WTC11 (cell line): Measurements from ENCODE around the gene ARHGAP28. TPM values are rescaled to one million over a fixed set of nuclear protein-coding genes. Genes with fewer than 3 reads are reported as not detected.

Experiments used
- ATAC-seq: fragments of 200-7000 bp; cut with Tn5 transposase; 2 replicates; pipeline ENCODE4 v1.10.0; 2021; ENCODE audit warnings: mild to moderate bottlenecking, moderate library complexity
- CTCF ChIA-PET: fragments of 300-600 bp; sonication (Branson Sonifier 250); formaldehyde crosslinking; loops from one replicate; lab custom pipeline; 2021; ENCODE audit warnings: antibody characterized with exemption; lab: Charles Lee
- POLR2A ChIA-PET: fragments of 350-600 bp; sonication (Branson Sonifier 250); formaldehyde crosslinking; loops from one replicate; lab custom pipeline; 2021; ENCODE audit warnings: antibody characterized with exemption; lab: Charles Lee
- DNase-seq: peaks from one replicate; pipeline ENCODE4 v3.0.0; 2021; ENCODE audit warnings: low spot score
- H3K27ac Mint-ChIP-seq: 2 replicates; pipeline ENCODE4 v1.8.0; 2021; ENCODE audit warnings: mixed read lengths
- H3K27me3 Mint-ChIP-seq: 2 replicates; pipeline ENCODE4 v1.8.0; 2021; ENCODE audit warnings: low read depth, mild to moderate bottlenecking, moderate library complexity, mixed read lengths
- H3K36me3 Mint-ChIP-seq: 2 replicates; pipeline ENCODE4 v1.8.0; 2021; ENCODE audit warnings: mixed read lengths
- H3K4me1 Mint-ChIP-seq: 2 replicates; pipeline ENCODE4 v1.8.0; 2022; ENCODE audit warnings: mixed read lengths
- H3K4me3 Mint-ChIP-seq: 2 replicates; pipeline ENCODE4 v1.8.0; 2021; ENCODE audit warnings: mild to moderate bottlenecking, moderate library complexity, mixed read lengths
- H3K9me3 Mint-ChIP-seq: 2 replicates; pipeline ENCODE4 v1.8.0; 2021; ENCODE audit warnings: mixed read lengths
- CBFB ChIP-seq: sonication (generic); formaldehyde crosslinking; IDR thresholded peaks from 2 replicates; pipeline ENCODE4 v1.8.1; 2022; ENCODE audit warnings: mild to moderate bottlenecking, low read depth, missing genetic modification reagents
- ESRRA ChIP-seq: sonication (generic); formaldehyde crosslinking; IDR thresholded peaks from 2 replicates; pipeline ENCODE4 v1.8.1; 2022; ENCODE audit warnings: mild to moderate bottlenecking, missing genetic modification reagents, borderline replicate concordance
- ETV6 ChIP-seq: sonication (generic); formaldehyde crosslinking; IDR thresholded peaks from 2 replicates; pipeline ENCODE4 v1.8.1; 2022; ENCODE audit warnings: mild to moderate bottlenecking, missing genetic modification reagents
- IRF2 ChIP-seq: sonication (generic); formaldehyde crosslinking; IDR thresholded peaks from 2 replicates; pipeline ENCODE4 v1.8.0; 2022; ENCODE audit warnings: low read depth, missing genetic modification reagents, borderline replicate concordance
- JAZF1 ChIP-seq: fragments of 250-450 bp; sonication (Bioruptor Pico); IDR thresholded peaks from 2 replicates; pipeline ENCODE4 v1.9.0; 2021; ENCODE audit warnings: moderate library complexity, mild to moderate bottlenecking, inconsistent platforms
- MYBL2 ChIP-seq: sonication (generic); formaldehyde crosslinking; IDR thresholded peaks from 2 replicates; pipeline ENCODE4 v1.8.1; 2023; ENCODE audit warnings: mild to moderate bottlenecking, moderate library complexity, missing genetic modification reagents
- NFATC4 ChIP-seq: fragments of 250-450 bp; sonication (Bioruptor Pico); IDR thresholded peaks from 2 replicates; pipeline ENCODE4 v1.9.0; 2021; ENCODE audit warnings: mild to moderate bottlenecking
- NFE2L1 ChIP-seq: sonication (generic); formaldehyde crosslinking; IDR thresholded peaks from 2 replicates; pipeline ENCODE4 v1.8.1; 2023; ENCODE audit warnings: missing genetic modification reagents
- PRRX2 ChIP-seq: fragments of 250-450 bp; sonication (Bioruptor Pico); IDR thresholded peaks from 2 replicates; pipeline ENCODE4 v1.8.0; 2021; ENCODE audit warnings: mild to moderate bottlenecking
- SMAD4 ChIP-seq: sonication (generic); formaldehyde crosslinking; IDR thresholded peaks from 2 replicates; pipeline ENCODE4 v1.8.0; 2022; ENCODE audit warnings: mild to moderate bottlenecking, missing genetic modification reagents
- SOX15 ChIP-seq: fragments of 250-450 bp; sonication (Bioruptor Pico); IDR thresholded peaks from 2 replicates; pipeline ENCODE4 v1.9.0; 2021; ENCODE audit warnings: mild to moderate bottlenecking
- TEAD1 ChIP-seq: sonication (generic); formaldehyde crosslinking; IDR thresholded peaks from 2 replicates; pipeline ENCODE4 v1.8.0; 2022; ENCODE audit warnings: mild to moderate bottlenecking, missing genetic modification reagents
- TP53 ChIP-seq: sonication (generic); formaldehyde crosslinking; IDR thresholded peaks from 2 replicates; pipeline ENCODE4 v1.8.1; 2023; ENCODE audit warnings: mild to moderate bottlenecking, missing genetic modification reagents
- ZNF232 ChIP-seq: sonication (generic); formaldehyde crosslinking; IDR thresholded peaks from 2 replicates; pipeline ENCODE4 v1.8.0; 2022; ENCODE audit warnings: mild to moderate bottlenecking, missing genetic modification reagents
- total RNA-seq: library from RNA; stranded (reverse); gene quantifications from 3 replicates; pipeline ENCODE4 v1.2.3, GENCODE V29; 2021
- TF ChIP-seq, protein P1 (sequence below): sonication (generic); formaldehyde crosslinking; IDR thresholded peaks from 2 replicates; pipeline ENCODE4 v1.8.0; 2022; ENCODE audit warnings: mild to moderate bottlenecking, missing genetic modification reagents
- TF ChIP-seq, protein P2 (sequence below): sonication (generic); formaldehyde crosslinking; IDR thresholded peaks from 2 replicates; pipeline ENCODE4 v1.8.1; 2023; ENCODE audit warnings: mild to moderate bottlenecking, missing genetic modification reagents, moderate library complexity
- TF ChIP-seq, protein P3 (sequence below): sonication (generic); formaldehyde crosslinking; IDR thresholded peaks from 2 replicates; pipeline ENCODE4 v1.8.0; 2023; ENCODE audit warnings: mild to moderate bottlenecking, missing genetic modification reagents
- TF ChIP-seq, protein P4 (sequence below): fragments of 250-450 bp; sonication (Bioruptor Pico); IDR thresholded peaks from 2 replicates; pipeline ENCODE4 v1.8.0; 2021; ENCODE audit warnings: mild to moderate bottlenecking
- TF ChIP-seq, protein P5 (sequence below): sonication (generic); formaldehyde crosslinking; IDR thresholded peaks from 2 replicates; pipeline ENCODE4 v1.8.1; 2023; ENCODE audit warnings: mild to moderate bottlenecking, moderate library complexity, missing genetic modification reagents

ARHGAP28 gene
- total RNA-seq, 1 experiment from 2014 or later: 14.8 TPM

DNA sequence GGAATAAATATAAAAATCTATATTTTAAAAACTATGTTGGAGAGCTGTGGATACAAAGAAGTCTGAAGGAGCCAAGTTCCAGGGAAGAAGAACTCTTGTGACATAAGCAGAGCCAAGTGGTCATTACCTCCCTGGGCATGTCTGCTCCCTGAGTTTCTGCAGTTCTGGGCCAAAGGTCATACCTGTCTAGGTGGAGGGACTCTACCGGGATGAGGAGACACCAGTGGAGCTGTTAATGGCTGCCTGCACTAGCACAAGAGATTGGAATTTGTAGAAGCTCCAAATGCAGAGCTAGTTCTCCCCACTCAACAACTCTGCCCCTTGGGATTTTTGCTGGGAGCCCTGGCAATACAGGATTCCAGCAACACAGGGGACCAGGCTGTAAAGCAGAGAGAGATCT is 89.8 kb downstream of the ARHGAP28 start:
- no peaks in the 10 kb centered on the region for H3K9me3 Mint-ChIP-seq
- ChIA-PET POLR2A (no interaction called here), CTCF (interaction anchor here (0.8 to 1.4 kb wide), 3 partner anchors 38 to 298 kb away, joined by 3 to 4 read pairs (median 3); no protein-coding TSS in a partner anchor)
- no peak for DNase-seq
- H3K4me1 Mint-ChIP-seq: peaks cover 8% of the 10 kb centered on the region
- no peak overlapping the region for H3K27ac Mint-ChIP-seq
- no peaks in the 10 kb centered on the region for H3K27me3 Mint-ChIP-seq
- H3K4me3 Mint-ChIP-seq: no peak overlapping the region
- no peaks in the 10 kb centered on the region for H3K36me3 Mint-ChIP-seq
- TF ChIP-seq IRF2 (CRISPR knock-in tag): no peak
- TF ChIP-seq SOX15 (CRISPR knock-in tag): no peak
- no peak for ATAC-seq

DNA sequence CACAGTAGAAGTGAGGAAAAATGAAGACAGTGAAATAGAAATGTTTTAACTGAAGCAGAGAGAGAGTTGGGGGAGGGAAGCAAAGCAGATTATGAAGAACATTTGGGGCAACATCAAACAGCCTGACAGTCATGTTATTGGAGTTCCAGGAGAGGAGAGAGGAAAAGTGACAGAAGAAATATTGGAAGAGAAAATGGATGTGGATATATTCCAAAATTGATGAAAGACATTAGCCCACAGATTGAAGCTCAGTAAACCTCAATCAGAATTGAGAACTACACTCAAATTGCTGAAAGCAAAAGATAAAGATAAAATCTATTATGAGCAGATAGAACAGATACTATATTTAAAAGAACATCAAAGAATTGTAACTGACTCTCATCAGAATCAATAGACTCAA is 90.8 kb downstream of the ARHGAP28 start:
- POLR2A ChIA-PET: no interaction called here
- Mint-ChIP-seq H3K4me1 (peaks cover 8% of the 10 kb centered on the region), H3K4me3 (no peak overlapping the region)

More for the DNA sequence above, 90.8 kb downstream of the ARHGAP28 start:
- Mint-ChIP-seq H3K27me3 (no peaks in the 10 kb centered on the region), H3K9me3 (no peaks in the 10 kb centered on the region), H3K27ac (no peak overlapping the region), H3K36me3 (no peaks in the 10 kb centered on the region)
- CTCF ChIA-PET: interaction anchor here (1.2 kb wide), 1 partner anchor 8 kb away, joined by 3 read pairs; no protein-coding TSS in a partner anchor
- no peak for TF ChIP-seq CBFB (CRISPR knock-in tag)
- TF ChIP-seq, protein P1, sequence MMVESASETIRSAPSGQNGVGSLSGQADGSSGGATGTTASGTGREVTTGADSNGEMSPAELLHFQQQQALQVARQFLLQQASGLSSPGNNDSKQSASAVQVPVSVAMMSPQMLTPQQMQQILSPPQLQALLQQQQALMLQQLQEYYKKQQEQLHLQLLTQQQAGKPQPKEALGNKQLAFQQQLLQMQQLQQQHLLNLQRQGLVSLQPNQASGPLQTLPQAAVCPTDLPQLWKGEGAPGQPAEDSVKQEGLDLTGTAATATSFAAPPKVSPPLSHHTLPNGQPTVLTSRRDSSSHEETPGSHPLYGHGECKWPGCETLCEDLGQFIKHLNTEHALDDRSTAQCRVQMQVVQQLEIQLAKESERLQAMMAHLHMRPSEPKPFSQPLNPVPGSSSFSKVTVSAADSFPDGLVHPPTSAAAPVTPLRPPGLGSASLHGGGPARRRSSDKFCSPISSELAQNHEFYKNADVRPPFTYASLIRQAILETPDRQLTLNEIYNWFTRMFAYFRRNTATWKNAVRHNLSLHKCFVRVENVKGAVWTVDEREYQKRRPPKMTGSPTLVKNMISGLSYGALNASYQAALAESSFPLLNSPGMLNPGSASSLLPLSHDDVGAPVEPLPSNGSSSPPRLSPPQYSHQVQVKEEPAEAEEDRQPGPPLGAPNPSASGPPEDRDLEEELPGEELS (CRISPR knock-in tag): no peak
- TF ChIP-seq JAZF1 (CRISPR knock-in tag): no peak
- TF ChIP-seq NFE2L1 (CRISPR knock-in tag): no peak
- TF ChIP-seq, protein P2, sequence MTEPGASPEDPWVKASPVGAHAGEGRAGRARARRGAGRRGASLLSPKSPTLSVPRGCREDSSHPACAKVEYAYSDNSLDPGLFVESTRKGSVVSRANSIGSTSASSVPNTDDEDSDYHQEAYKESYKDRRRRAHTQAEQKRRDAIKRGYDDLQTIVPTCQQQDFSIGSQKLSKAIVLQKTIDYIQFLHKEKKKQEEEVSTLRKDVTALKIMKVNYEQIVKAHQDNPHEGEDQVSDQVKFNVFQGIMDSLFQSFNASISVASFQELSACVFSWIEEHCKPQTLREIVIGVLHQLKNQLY (CRISPR knock-in tag): no peak
- TF ChIP-seq MYBL2: no peak
- TF ChIP-seq, protein P3, sequence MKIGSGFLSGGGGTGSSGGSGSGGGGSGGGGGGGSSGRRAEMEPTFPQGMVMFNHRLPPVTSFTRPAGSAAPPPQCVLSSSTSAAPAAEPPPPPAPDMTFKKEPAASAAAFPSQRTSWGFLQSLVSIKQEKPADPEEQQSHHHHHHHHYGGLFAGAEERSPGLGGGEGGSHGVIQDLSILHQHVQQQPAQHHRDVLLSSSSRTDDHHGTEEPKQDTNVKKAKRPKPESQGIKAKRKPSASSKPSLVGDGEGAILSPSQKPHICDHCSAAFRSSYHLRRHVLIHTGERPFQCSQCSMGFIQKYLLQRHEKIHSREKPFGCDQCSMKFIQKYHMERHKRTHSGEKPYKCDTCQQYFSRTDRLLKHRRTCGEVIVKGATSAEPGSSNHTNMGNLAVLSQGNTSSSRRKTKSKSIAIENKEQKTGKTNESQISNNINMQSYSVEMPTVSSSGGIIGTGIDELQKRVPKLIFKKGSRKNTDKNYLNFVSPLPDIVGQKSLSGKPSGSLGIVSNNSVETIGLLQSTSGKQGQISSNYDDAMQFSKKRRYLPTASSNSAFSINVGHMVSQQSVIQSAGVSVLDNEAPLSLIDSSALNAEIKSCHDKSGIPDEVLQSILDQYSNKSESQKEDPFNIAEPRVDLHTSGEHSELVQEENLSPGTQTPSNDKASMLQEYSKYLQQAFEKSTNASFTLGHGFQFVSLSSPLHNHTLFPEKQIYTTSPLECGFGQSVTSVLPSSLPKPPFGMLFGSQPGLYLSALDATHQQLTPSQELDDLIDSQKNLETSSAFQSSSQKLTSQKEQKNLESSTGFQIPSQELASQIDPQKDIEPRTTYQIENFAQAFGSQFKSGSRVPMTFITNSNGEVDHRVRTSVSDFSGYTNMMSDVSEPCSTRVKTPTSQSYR: no peak
- TF ChIP-seq TEAD1 (CRISPR knock-in tag): no peak
- TF ChIP-seq PRRX2 (CRISPR knock-in tag): no peak
- TF ChIP-seq, protein P4, sequence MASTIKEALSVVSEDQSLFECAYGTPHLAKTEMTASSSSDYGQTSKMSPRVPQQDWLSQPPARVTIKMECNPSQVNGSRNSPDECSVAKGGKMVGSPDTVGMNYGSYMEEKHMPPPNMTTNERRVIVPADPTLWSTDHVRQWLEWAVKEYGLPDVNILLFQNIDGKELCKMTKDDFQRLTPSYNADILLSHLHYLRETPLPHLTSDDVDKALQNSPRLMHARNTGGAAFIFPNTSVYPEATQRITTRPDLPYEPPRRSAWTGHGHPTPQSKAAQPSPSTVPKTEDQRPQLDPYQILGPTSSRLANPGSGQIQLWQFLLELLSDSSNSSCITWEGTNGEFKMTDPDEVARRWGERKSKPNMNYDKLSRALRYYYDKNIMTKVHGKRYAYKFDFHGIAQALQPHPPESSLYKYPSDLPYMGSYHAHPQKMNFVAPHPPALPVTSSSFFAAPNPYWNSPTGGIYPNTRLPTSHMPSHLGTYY: no peak
- TF ChIP-seq ZNF232 (CRISPR knock-in tag): no peak
- TF ChIP-seq SMAD4 (CRISPR knock-in tag): no peak
- no peak for TF ChIP-seq ESRRA
- TF ChIP-seq, protein P5, sequence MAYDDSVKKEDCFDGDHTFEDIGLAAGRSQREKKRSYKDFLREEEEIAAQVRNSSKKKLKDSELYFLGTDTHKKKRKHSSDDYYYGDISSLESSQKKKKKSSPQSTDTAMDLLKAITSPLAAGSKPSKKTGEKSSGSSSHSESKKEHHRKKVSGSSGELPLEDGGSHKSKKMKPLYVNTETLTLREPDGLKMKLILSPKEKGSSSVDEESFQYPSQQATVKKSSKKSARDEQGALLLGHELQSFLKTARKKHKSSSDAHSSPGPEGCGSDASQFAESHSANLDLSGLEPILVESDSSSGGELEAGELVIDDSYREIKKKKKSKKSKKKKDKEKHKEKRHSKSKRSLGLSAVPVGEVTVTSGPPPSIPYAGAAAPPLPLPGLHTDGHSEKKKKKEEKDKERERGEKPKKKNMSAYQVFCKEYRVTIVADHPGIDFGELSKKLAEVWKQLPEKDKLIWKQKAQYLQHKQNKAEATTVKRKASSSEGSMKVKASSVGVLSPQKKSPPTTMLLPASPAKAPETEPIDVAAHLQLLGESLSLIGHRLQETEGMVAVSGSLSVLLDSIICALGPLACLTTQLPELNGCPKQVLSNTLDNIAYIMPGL (CRISPR knock-in tag): no peak
- no peak for TF ChIP-seq TP53 (CRISPR knock-in tag)
- no peak for TF ChIP-seq NFATC4 (CRISPR knock-in tag)
- no peak for TF ChIP-seq ETV6
- ATAC-seq: no peak
- no peak for DNase-seq
